ENCODE measurements around the gene AADACL3.
"Not testable (repeated sequence)": the region's sequence is repeated elsewhere in the genome, so short reads cannot be mapped to it uniquely, and the experiment has no call there.

AADACL3 gene

GRCh38 chr1:12714710-12715475 lies 1.0 kb upstream of the AADACL3 start:
- DNase-seq (ENCODE audit: low spot score), result no peak

- DNase-seq (ENCODE audit: low spot score), result no peak
Measured at GRCh38 chr1:12717301-12717838, 1.5 kb downstream of the AADACL3 start.

GRCh38 chr1:12722626-12723025 lies 6.7 kb downstream of the AADACL3 start:
- no peak for DNase-seq (ENCODE audit: low spot score)

GRCh38 chr1:12728391-12728790 lies 12.5 kb downstream of the AADACL3 start:
- DNase-seq (ENCODE audit: low spot score), result peak; percentile 12

- no peak for DNase-seq (ENCODE audit: low spot score)
Measured at GRCh38 chr1:12730156-12730555, 14.2 kb downstream of the AADACL3 start.

GRCh38 chr1:12731084-12731483 lies 15.2 kb downstream of the AADACL3 start:
- not testable (repeated sequence) for DNase-seq (ENCODE audit: low spot score)

GRCh38 chr1:12734651-12735050 lies 18.7 kb downstream of the AADACL3 start:
- no peak for DNase-seq (ENCODE audit: low spot score)

GRCh38 chr1:12738934-12739333 lies 23.0 kb downstream of the AADACL3 start:
- no peak for DNase-seq (ENCODE audit: low spot score)

GRCh38 chr1:12739613-12740012 lies 23.7 kb downstream of the AADACL3 start:
- DNase-seq (ENCODE audit: low spot score), result no peak

- no peak for DNase-seq (ENCODE audit: low spot score)
Measured at GRCh38 chr1:12741946-12742345, 26.0 kb downstream of the AADACL3 start.

- DNase-seq (ENCODE audit: low spot score), result no peak
Measured at GRCh38 chr1:12745126-12745991, 29.4 kb downstream of the AADACL3 start.

GRCh38 chr1:12745992-12746323 lies 30.0 kb downstream of the AADACL3 start, which contains the start of gene CFAP107:
CFAP107 (plus strand) TSS chr1:12746200; CDS start chr1:12746431, 231 bp downstream.
- DNase-seq (ENCODE audit: low spot score), result no peak

- no peak for DNase-seq (ENCODE audit: low spot score)
Measured at GRCh38 chr1:12748778-12749355, 33.0 kb downstream of the AADACL3 start.

- DNase-seq (ENCODE audit: low spot score), result no peak
Measured at GRCh38 chr1:12754738-12755137, 38.8 kb downstream of the AADACL3 start.

GRCh38 chr1:12756273-12756672 lies 40.4 kb downstream of the AADACL3 start:
- no peak for DNase-seq (ENCODE audit: low spot score)

- DNase-seq (ENCODE audit: low spot score), result peak; percentile 8
Measured at GRCh38 chr1:12756768-12757413, 41.0 kb downstream of the AADACL3 start.

GRCh38 chr1:12757836-12758235 lies 41.9 kb downstream of the AADACL3 start:
- DNase-seq (ENCODE audit: low spot score), result no peak

- no peak for DNase-seq (ENCODE audit: low spot score)
Measured at GRCh38 chr1:12760256-12760795, 44.4 kb downstream of the AADACL3 start.

GRCh38 chr1:12761781-12762180 lies 45.9 kb downstream of the AADACL3 start:
- DNase-seq (ENCODE audit: low spot score), result no peak

GRCh38 chr1:12762766-12763165 lies 46.9 kb downstream of the AADACL3 start:
- no peak for DNase-seq (ENCODE audit: low spot score)

- no peak for DNase-seq (ENCODE audit: low spot score)
Measured at GRCh38 chr1:12763479-12763878, 47.6 kb downstream of the AADACL3 start.

GRCh38 chr1:12764016-12764415 lies 48.1 kb downstream of the AADACL3 start:
- DNase-seq (ENCODE audit: low spot score), result no peak
